Activated naive CD8-positive, alpha-beta T cell treated with anti-CD3 and anti-CD28 coated beads, Interleukin-2, amount 50 U/mL, for 24 hours (primary cell): ENCODE results near the gene AGPS.
"Not testable (repeated sequence)": the region's sequence is repeated elsewhere in the genome, so short reads cannot be mapped to it uniquely, and the experiment has no call there.

Experiments used
- ATAC-seq: fragments of 150-1000 bp; cut with Tn5 transposase; one replicate; pipeline ENCODE4 v1.10.0; 2021
- DNase-seq: peaks from one replicate; pipeline ENCODE4 v3.0.0; 2021
- H3K27ac Mint-ChIP-seq: one replicate; pipeline ENCODE4 v1.8.0; 2021; ENCODE audit warnings: mild to moderate bottlenecking, mixed read lengths
- H3K27me3 Mint-ChIP-seq: one replicate; pipeline ENCODE4 v1.8.0; 2021; ENCODE audit warnings: mixed read lengths
- H3K36me3 Mint-ChIP-seq: one replicate; pipeline ENCODE4 v1.8.0; 2021; ENCODE audit warnings: low read depth, mixed read lengths
- H3K4me1 Mint-ChIP-seq: one replicate; pipeline ENCODE4 v1.8.0; 2021; ENCODE audit warnings: mixed read lengths
- H3K4me3 Mint-ChIP-seq: one replicate; pipeline ENCODE4 v1.8.0; 2021; ENCODE audit warnings: mild to moderate bottlenecking, moderate library complexity, mixed read lengths
- H3K9me3 Mint-ChIP-seq: one replicate; pipeline ENCODE4 v1.8.0; 2021; ENCODE audit warnings: mixed read lengths

The AGPS gene

GRCh38 chr2:177424120-177424519 is 31.5 kb downstream of the AGPS start:
- H3K36me3 Mint-ChIP-seq = peaks cover 50% of the 10 kb centered on the region
- not testable (repeated sequence) for ATAC-seq, H3K27me3 Mint-ChIP-seq, DNase-seq, H3K27ac Mint-ChIP-seq, H3K4me3 Mint-ChIP-seq
- H3K9me3 Mint-ChIP-seq = peaks cover 30% of the 10 kb centered on the region
- peaks cover 18% of the 10 kb centered on the region for H3K4me1 Mint-ChIP-seq

GRCh38 chr2:177424620-177425019 is 32.0 kb downstream of the AGPS start:
- Mint-ChIP-seq H3K36me3 (peaks cover 53% of the 10 kb centered on the region), H3K9me3 (peaks cover 31% of the 10 kb centered on the region), H3K4me1 (peaks cover 14% of the 10 kb centered on the region)
- not testable (repeated sequence) for DNase-seq, ATAC-seq, H3K4me3 Mint-ChIP-seq, H3K27ac Mint-ChIP-seq, H3K27me3 Mint-ChIP-seq

GRCh38 chr2:177427316-177427715 is 34.7 kb downstream of the AGPS start:
- H3K36me3 Mint-ChIP-seq = peaks cover 75% of the 10 kb centered on the region
- DNase-seq = no peak
- no peak overlapping the region for H3K27ac Mint-ChIP-seq
- no peaks in the 10 kb centered on the region for H3K27me3 Mint-ChIP-seq
- peaks cover 13% of the 10 kb centered on the region for H3K4me1 Mint-ChIP-seq
- no peak overlapping the region for H3K4me3 Mint-ChIP-seq
- ATAC-seq = no peak
- H3K9me3 Mint-ChIP-seq = peaks cover 46% of the 10 kb centered on the region

- not testable (repeated sequence) for H3K27me3 Mint-ChIP-seq, ATAC-seq, DNase-seq, H3K4me3 Mint-ChIP-seq, H3K27ac Mint-ChIP-seq
- Mint-ChIP-seq H3K9me3 (peaks cover 51% of the 10 kb centered on the region), H3K4me1 (peaks cover 12% of the 10 kb centered on the region), H3K36me3 (peaks cover 78% of the 10 kb centered on the region)
Observed at GRCh38 chr2:177427936-177428335, 35.4 kb downstream of the AGPS start.

GRCh38 chr2:177429688-177430325 is 37.2 kb downstream of the AGPS start:
- peaks cover 58% of the 10 kb centered on the region for H3K9me3 Mint-ChIP-seq

GRCh38 chr2:177430411-177430810 is 37.8 kb downstream of the AGPS start:
- no peak for DNase-seq
- Mint-ChIP-seq H3K27ac (no peak overlapping the region), H3K4me1 (peaks cover 15% of the 10 kb centered on the region), H3K4me3 (no peak overlapping the region), H3K27me3 (no peaks in the 10 kb centered on the region), H3K9me3 (peaks cover 58% of the 10 kb centered on the region), H3K36me3 (peaks cover 82% of the 10 kb centered on the region)
- ATAC-seq = no peak

More at GRCh38 chr2:177429688-177430325, 37.2 kb downstream of the AGPS start:
- peaks cover 84% of the 10 kb centered on the region for H3K36me3 Mint-ChIP-seq
- peaks cover 17% of the 10 kb centered on the region for H3K4me1 Mint-ChIP-seq
- no peak overlapping the region for H3K27ac Mint-ChIP-seq
- no peaks in the 10 kb centered on the region for H3K27me3 Mint-ChIP-seq
- no peak for DNase-seq
- H3K4me3 Mint-ChIP-seq = no peak overlapping the region
- ATAC-seq = no peak

GRCh38 chr2:177431111-177431725 is 38.6 kb downstream of the AGPS start:
- Mint-ChIP-seq H3K9me3 (peaks cover 50% of the 10 kb centered on the region), H3K36me3 (peaks cover 74% of the 10 kb centered on the region), H3K4me1 (peaks cover 12% of the 10 kb centered on the region)
- not testable (repeated sequence) for H3K4me3 Mint-ChIP-seq, DNase-seq, ATAC-seq, H3K27me3 Mint-ChIP-seq, H3K27ac Mint-ChIP-seq

GRCh38 chr2:177432703-177433102 is 40.1 kb downstream of the AGPS start:
- H3K9me3 Mint-ChIP-seq = peaks cover 39% of the 10 kb centered on the region
- no peaks in the 10 kb centered on the region for H3K27me3 Mint-ChIP-seq
- ATAC-seq (no peak), DNase-seq (no peak)
- peaks cover 12% of the 10 kb centered on the region for H3K4me1 Mint-ChIP-seq
- H3K36me3 Mint-ChIP-seq = peaks cover 68% of the 10 kb centered on the region
- H3K4me3 Mint-ChIP-seq = no peak overlapping the region
- H3K27ac Mint-ChIP-seq = no peak overlapping the region

- Mint-ChIP-seq H3K4me1 (peaks cover 12% of the 10 kb centered on the region), H3K4me3 (no peak overlapping the region), H3K9me3 (peaks cover 34% of the 10 kb centered on the region), H3K27ac (no peak overlapping the region), H3K27me3 (no peaks in the 10 kb centered on the region), H3K36me3 (peaks cover 64% of the 10 kb centered on the region)
- ATAC-seq (no peak), DNase-seq (no peak)
Observed at GRCh38 chr2:177433402-177433801, 40.8 kb downstream of the AGPS start.

- ATAC-seq = no peak
Observed at GRCh38 chr2:177434475-177434874, 41.9 kb downstream of the AGPS start.

GRCh38 chr2:177445200-177445599 is 52.6 kb downstream of the AGPS start:
- no peaks in the 10 kb centered on the region for H3K4me1 Mint-ChIP-seq
- H3K36me3 Mint-ChIP-seq = peaks cover 36% of the 10 kb centered on the region
- H3K27ac Mint-ChIP-seq = no peak overlapping the region
- H3K9me3 Mint-ChIP-seq = no peaks in the 10 kb centered on the region
- no peaks in the 10 kb centered on the region for H3K27me3 Mint-ChIP-seq
- H3K4me3 Mint-ChIP-seq = no peak overlapping the region
- DNase-seq (no peak), ATAC-seq (no peak)

More at GRCh38 chr2:177434475-177434874, 41.9 kb downstream of the AGPS start:
- Mint-ChIP-seq H3K36me3 (peaks cover 56% of the 10 kb centered on the region), H3K4me1 (peaks cover 12% of the 10 kb centered on the region), H3K27me3 (no peaks in the 10 kb centered on the region), H3K9me3 (peaks cover 27% of the 10 kb centered on the region), H3K27ac (no peak overlapping the region), H3K4me3 (no peak overlapping the region)
- no peak for DNase-seq

GRCh38 chr2:177448031-177448430 is 55.5 kb downstream of the AGPS start:
- DNase-seq (no peak), ATAC-seq (no peak)
- H3K27me3 Mint-ChIP-seq = no peaks in the 10 kb centered on the region
- no peak overlapping the region for H3K27ac Mint-ChIP-seq
- H3K4me1 Mint-ChIP-seq = no peaks in the 10 kb centered on the region
- H3K36me3 Mint-ChIP-seq = peaks cover 38% of the 10 kb centered on the region
- H3K4me3 Mint-ChIP-seq = no peak overlapping the region
- no peaks in the 10 kb centered on the region for H3K9me3 Mint-ChIP-seq

GRCh38 chr2:177449159-177449558 is 56.6 kb downstream of the AGPS start:
- H3K9me3 Mint-ChIP-seq = no peaks in the 10 kb centered on the region
- no peak for ATAC-seq
- peaks cover 42% of the 10 kb centered on the region for H3K36me3 Mint-ChIP-seq
- H3K4me3 Mint-ChIP-seq = no peak overlapping the region
- no peaks in the 10 kb centered on the region for H3K4me1 Mint-ChIP-seq
- H3K27ac Mint-ChIP-seq = no peak overlapping the region
- no peak for DNase-seq
- H3K27me3 Mint-ChIP-seq = no peaks in the 10 kb centered on the region

- no peaks in the 10 kb centered on the region for H3K27me3 Mint-ChIP-seq
- H3K4me1 Mint-ChIP-seq = no peaks in the 10 kb centered on the region
- no peak overlapping the region for H3K27ac Mint-ChIP-seq
- ATAC-seq = no peak
- peaks cover 9% of the 10 kb centered on the region for H3K9me3 Mint-ChIP-seq
- H3K36me3 Mint-ChIP-seq = peaks cover 54% of the 10 kb centered on the region
- no peak for DNase-seq
- H3K4me3 Mint-ChIP-seq = no peak overlapping the region
Observed at GRCh38 chr2:177455187-177455586, 62.6 kb downstream of the AGPS start.

- not testable (repeated sequence) for ATAC-seq, H3K9me3 Mint-ChIP-seq, H3K4me1 Mint-ChIP-seq, H3K27ac Mint-ChIP-seq, DNase-seq, H3K27me3 Mint-ChIP-seq, H3K4me3 Mint-ChIP-seq
- peaks cover 57% of the 10 kb centered on the region for H3K36me3 Mint-ChIP-seq
Observed at GRCh38 chr2:177459756-177460155, 67.2 kb downstream of the AGPS start.
